Measurements from ENCODE around the gene ALDH9A1. TPM values are rescaled to one million over a fixed set of nuclear protein-coding genes. Genes with fewer than 3 reads are reported as not detected.
"Not testable (repeated sequence)": the region's sequence is repeated elsewhere in the genome, so short reads cannot be mapped to it uniquely, and the experiment has no call there.

Gene ALDH9A1
- polyA plus RNA-seq, 4 donors: 53.0 to 73.2 (median 60.3) TPM

DNA sequence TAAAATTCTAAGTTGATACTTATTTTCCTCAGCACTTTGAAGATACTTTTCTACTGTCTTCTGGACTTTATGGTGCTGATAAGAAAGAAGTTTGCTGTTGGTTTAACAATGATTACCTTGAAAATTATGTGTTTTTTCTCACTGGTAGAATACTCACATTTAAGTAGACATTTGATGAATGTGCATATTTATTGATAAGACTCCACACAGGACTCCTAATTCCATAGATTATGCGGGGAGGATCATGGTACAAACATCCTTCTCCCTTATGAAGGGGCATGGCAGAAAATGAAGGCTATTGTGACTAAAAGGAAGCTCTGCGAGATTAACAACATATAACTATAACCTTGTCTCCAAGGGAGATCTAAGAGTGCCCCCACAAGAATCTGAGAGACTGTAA, 28.5 kb upstream of the ALDH9A1 start:
- Histone ChIP-seq H3K4me1 (ENCODE audit: control insufficient read depth in 3 of 3, insufficient read depth in 2 of 3, low read depth in 1 of 3, low read length in 2 of 3) (no peaks in the 10 kb centered on the region), H3K4me3 (ENCODE audit: low read depth in 1 of 3, low read length in 3 of 3) (no peak overlapping the region), H3K27ac (ENCODE audit: low read depth in 1 of 3, low read length in 2 of 3) (no peak overlapping the region), H3K36me3 (ENCODE audit: control insufficient read depth in 3 of 3, insufficient read depth in 2 of 3, low read depth in 1 of 3, low read length in 3 of 3) (peaks cover 2 to 14% (median 13%) of the 10 kb centered on the region in 3 donors), H3K9me3 (ENCODE audit: control insufficient read depth in 2 of 2, insufficient read depth in 1 of 2, low read depth in 1 of 2, low read length in 1 of 2) (no peaks in the 10 kb centered on the region), H3K27me3 (ENCODE audit: control insufficient read depth in 3 of 3, insufficient read depth in 3 of 3, low read length in 3 of 3) (no peaks in the 10 kb centered on the region)
- no peak for FAIRE-seq
- DNase-seq: no peak
- WGBS, 3 donors: 93 to 100% (median 98%) methylated on average over 2 of the region's 2 CpGs

DNA sequence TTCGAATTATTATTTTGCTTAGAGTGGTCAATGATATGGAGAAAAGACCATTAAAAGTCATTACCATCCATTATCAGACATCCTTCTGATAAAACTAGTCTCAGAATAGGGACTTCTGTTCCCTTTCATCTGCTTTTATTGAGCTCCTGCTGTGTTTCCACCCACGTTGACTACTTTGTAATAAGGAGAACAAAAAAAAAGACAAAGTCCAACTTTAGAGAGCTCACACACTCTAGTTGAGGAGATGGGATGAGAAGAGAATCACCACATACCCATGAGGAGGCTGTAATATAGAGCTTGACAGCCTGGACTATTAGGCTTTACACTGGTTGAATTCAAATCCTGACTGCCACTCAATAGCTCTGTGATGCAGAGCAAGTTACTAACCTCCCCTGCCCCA, 27.8 kb upstream of the ALDH9A1 start:
- no peaks in the 10 kb centered on the region for H3K9me3 ChIP-seq (ENCODE audit: control insufficient read depth in 2 of 2, insufficient read depth in 1 of 2, low read depth in 1 of 2, low read length in 1 of 2)
- H3K4me3 ChIP-seq (ENCODE audit: low read depth in 1 of 3, low read length in 3 of 3): no peak overlapping the region
- no peaks in the 10 kb centered on the region for H3K4me1 ChIP-seq (ENCODE audit: control insufficient read depth in 3 of 3, insufficient read depth in 2 of 3, low read depth in 1 of 3, low read length in 2 of 3)
- no peak for FAIRE-seq
- 33 to 75% (median 55%) methylated on average over 2 of the region's 2 CpGs for WGBS, 3 donors
- H3K36me3 ChIP-seq (ENCODE audit: control insufficient read depth in 3 of 3, insufficient read depth in 2 of 3, low read depth in 1 of 3, low read length in 3 of 3): peaks cover 2 to 14% (median 13%) of the 10 kb centered on the region in 3 donors
- no peaks in the 10 kb centered on the region for H3K27me3 ChIP-seq (ENCODE audit: control insufficient read depth in 3 of 3, insufficient read depth in 3 of 3, low read length in 3 of 3)
- DNase-seq: peak in 1 of 2 donors; percentile 6
- H3K27ac ChIP-seq (ENCODE audit: low read depth in 1 of 3, low read length in 2 of 3): no peak overlapping the region

DNA sequence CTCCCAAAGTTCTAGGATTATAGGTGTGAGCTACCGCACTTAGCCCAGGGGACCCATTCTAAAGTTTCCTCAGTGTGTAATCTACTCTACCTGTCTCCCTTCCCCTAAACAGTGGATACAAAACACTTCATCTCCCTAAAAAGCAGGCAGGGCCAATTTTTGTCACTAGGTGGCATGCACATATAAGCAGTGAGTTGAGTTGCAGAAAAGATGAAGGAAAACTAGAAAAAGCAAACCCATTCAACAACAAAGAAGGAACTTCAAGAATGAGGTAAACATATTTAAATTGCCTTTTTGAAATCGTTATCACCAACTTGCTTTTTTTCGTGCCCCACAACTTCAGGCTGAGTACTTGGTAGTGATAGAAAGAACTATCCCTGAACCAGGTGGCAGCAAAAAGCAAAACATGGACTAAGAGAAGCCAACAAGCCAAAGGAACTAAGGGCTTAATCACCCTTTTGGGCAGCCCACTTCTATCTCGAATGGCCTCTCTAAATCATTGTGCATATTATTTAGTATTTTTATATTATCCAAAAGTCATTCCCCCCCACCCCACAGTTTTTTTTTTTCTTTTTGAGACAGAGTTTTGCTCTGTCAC, 19.7 kb upstream of the ALDH9A1 start:
- no peak overlapping the region for H3K4me3 ChIP-seq (ENCODE audit: low read depth in 1 of 3, low read length in 3 of 3)
- no peaks in the 10 kb centered on the region for H3K27me3 ChIP-seq (ENCODE audit: control insufficient read depth in 3 of 3, insufficient read depth in 3 of 3, low read length in 3 of 3)
- H3K4me1 ChIP-seq (ENCODE audit: control insufficient read depth in 3 of 3, insufficient read depth in 2 of 3, low read depth in 1 of 3, low read length in 2 of 3): no peaks in the 10 kb centered on the region
- H3K36me3 ChIP-seq (ENCODE audit: control insufficient read depth in 3 of 3, insufficient read depth in 2 of 3, low read depth in 1 of 3, low read length in 3 of 3): no peaks in the 10 kb centered on the region
- WGBS, 3 donors: 9 to 22% (median 20%) methylated on average over 4 of the region's 4 CpGs
- no peak overlapping the region for H3K27ac ChIP-seq (ENCODE audit: low read depth in 1 of 3, low read length in 2 of 3)
- FAIRE-seq (no peak), DNase-seq (peak; percentile 66 to 73)
- no peaks in the 10 kb centered on the region for H3K9me3 ChIP-seq (ENCODE audit: control insufficient read depth in 2 of 2, insufficient read depth in 1 of 2, low read depth in 1 of 2, low read length in 1 of 2)

DNA sequence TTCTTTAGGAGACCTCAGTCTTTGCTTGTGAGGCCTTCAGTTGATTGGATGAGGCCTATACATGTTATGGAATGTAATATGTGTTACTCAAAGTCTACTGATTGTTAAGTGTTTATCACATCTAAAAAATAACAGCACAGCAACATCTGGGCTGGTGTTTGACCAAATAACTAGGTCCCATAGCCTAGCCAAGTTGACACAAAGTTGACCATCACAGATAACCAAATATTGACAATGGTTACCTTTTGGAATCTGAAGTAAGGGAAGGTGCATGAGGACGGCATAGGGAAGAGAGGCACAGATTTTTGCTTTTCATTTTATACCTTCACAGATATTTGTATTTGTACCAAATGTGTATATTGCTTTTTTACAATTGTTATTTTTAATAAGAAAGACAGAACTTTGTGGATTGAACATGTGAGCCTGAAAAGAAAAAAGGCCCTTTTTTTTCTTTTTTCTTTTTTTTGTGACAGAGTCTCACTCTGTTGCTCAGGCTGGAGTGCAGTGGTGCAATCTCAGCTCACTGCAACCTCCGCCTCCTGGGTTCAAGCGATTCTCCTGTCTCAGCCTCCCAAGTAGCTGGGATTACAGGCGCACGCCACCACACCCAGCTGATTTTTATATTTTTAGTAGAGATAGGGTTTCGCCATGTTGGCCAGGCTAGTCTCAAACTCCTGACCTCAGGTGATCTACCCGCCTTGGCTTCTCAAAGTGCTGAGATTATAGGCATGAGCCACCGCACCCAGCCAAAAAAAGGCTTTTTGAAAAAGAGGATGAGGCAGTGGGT, 18.1 kb upstream of the ALDH9A1 start:
- DNase-seq; H3K36me3 ChIP-seq (ENCODE audit: control insufficient read depth in 3 of 3, insufficient read depth in 2 of 3, low read depth in 1 of 3, low read length in 3 of 3); H3K4me3 ChIP-seq (ENCODE audit: low read depth in 1 of 3, low read length in 3 of 3); FAIRE-seq; H3K4me1 ChIP-seq (ENCODE audit: control insufficient read depth in 3 of 3, insufficient read depth in 2 of 3, low read depth in 1 of 3, low read length in 2 of 3); H3K9me3 ChIP-seq (ENCODE audit: control insufficient read depth in 2 of 2, insufficient read depth in 1 of 2, low read depth in 1 of 2, low read length in 1 of 2); H3K27ac ChIP-seq (ENCODE audit: low read depth in 1 of 3, low read length in 2 of 3); H3K27me3 ChIP-seq (ENCODE audit: control insufficient read depth in 3 of 3, insufficient read depth in 3 of 3, low read length in 3 of 3): not testable (repeated sequence)
- 87 to 96% (median 93%) methylated on average over 8 of the region's 8 CpGs for WGBS, 3 donors

DNA sequence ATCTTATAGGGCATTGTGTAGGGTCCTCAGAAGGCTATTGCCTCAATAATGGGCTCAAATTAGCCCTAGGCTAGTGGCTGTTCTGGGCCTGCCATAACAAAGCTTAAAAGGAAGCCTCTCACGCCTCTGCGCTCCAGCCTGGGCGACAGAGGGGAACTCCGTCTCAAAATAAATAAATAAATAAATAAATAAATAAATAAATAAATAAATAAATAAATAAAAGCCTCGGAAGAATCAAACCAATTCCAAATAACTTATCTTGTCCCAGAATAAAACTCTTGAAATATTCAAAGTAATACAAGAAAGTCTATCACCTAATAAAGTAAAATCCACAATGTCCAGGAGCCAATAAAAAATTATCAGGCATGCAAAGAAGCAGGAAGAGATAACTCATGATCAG, 14.4 kb upstream of the ALDH9A1 start:
- no peak overlapping the region for H3K4me3 ChIP-seq (ENCODE audit: low read depth in 1 of 3, low read length in 3 of 3)
- no peak overlapping the region for H3K27ac ChIP-seq (ENCODE audit: low read depth in 1 of 3, low read length in 2 of 3)
- WGBS, 3 donors: 92 to 99% (median 96%) methylated on average over 5 of the region's 5 CpGs
- FAIRE-seq (no peak), DNase-seq (no peak)
- H3K36me3 ChIP-seq (ENCODE audit: control insufficient read depth in 3 of 3, insufficient read depth in 2 of 3, low read depth in 1 of 3, low read length in 3 of 3): no peaks in the 10 kb centered on the region
- no peaks in the 10 kb centered on the region for H3K4me1 ChIP-seq (ENCODE audit: control insufficient read depth in 3 of 3, insufficient read depth in 2 of 3, low read depth in 1 of 3, low read length in 2 of 3)
- no peaks in the 10 kb centered on the region for H3K9me3 ChIP-seq (ENCODE audit: control insufficient read depth in 2 of 2, insufficient read depth in 1 of 2, low read depth in 1 of 2, low read length in 1 of 2)
- peaks cover 0 to 3% (median 0%) of the 10 kb centered on the region in 3 donors for H3K27me3 ChIP-seq (ENCODE audit: control insufficient read depth in 3 of 3, insufficient read depth in 3 of 3, low read length in 3 of 3)

DNA sequence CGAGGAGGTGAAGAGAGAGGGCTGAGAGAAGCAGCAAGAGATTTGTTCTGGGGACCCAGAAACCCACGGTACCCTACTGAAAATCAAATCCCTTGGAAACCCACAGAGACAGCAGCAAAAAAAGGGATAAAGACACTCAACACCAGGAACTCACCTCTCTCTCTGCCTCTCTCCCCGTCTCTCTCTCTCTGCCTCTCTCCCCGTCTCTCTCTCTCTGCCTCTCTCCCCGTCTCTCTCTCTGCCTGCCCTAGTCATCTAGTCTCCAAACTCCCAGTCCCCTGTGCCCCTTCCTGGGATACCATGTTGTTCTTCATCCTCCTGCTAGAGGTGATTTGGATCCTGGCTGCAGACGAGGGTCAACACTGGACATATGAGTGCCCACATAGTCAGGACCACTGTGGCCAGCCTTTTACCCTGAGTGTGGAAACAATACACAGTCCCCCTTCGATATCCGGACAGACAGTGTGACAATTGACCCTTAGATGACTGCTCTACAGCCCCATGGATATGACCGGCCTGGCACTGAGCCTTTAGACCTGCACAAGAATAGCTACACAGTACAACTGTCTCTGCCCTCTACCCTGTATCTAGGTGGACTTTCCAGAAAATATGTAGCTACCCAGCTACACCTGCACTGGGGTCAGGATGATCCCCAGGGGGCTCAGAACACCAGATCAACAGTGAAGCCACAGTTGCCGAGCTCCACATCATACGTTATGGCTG, 9.8 kb upstream of the ALDH9A1 start:
- Histone ChIP-seq H3K36me3 (ENCODE audit: control insufficient read depth in 3 of 3, insufficient read depth in 2 of 3, low read depth in 1 of 3, low read length in 3 of 3) (no peaks in the 10 kb centered on the region), H3K9me3 (ENCODE audit: control insufficient read depth in 2 of 2, insufficient read depth in 1 of 2, low read depth in 1 of 2, low read length in 1 of 2) (no peaks in the 10 kb centered on the region), H3K27ac (ENCODE audit: low read depth in 1 of 3, low read length in 2 of 3) (no peak overlapping the region), H3K4me3 (ENCODE audit: low read depth in 1 of 3, low read length in 3 of 3) (no peak overlapping the region), H3K27me3 (ENCODE audit: control insufficient read depth in 3 of 3, insufficient read depth in 3 of 3, low read length in 3 of 3) (peaks cover 0 to 3% (median 0%) of the 10 kb centered on the region in 3 donors), H3K4me1 (ENCODE audit: control insufficient read depth in 3 of 3, insufficient read depth in 2 of 3, low read depth in 1 of 3, low read length in 2 of 3) (no peaks in the 10 kb centered on the region)
- no peak for FAIRE-seq
- 83 to 86% (median 85%) methylated on average over 11 of the region's 11 CpGs for WGBS, 3 donors
- no peak for DNase-seq

DNA sequence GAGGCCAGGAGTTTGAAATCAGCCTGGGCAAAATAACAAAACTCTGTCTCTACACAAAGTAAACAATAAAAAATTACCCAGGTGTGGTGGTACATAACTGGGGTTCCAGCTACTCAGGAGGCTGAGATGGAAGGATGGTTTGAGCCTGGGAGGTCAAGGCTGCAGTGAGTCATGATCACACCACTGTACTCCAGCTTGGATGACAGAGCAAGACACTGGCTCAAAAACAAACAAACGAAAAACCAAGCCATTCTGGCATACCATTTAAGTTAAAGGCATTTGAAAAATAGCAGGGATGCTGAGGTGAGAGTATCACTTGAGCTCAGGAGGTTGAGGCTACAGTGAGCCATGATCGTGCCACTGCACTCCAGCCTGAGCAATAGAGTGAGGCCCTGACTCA, 5.3 kb upstream of the ALDH9A1 start:
- Histone ChIP-seq H3K36me3 (ENCODE audit: control insufficient read depth in 3 of 3, insufficient read depth in 2 of 3, low read depth in 1 of 3, low read length in 3 of 3) (no peaks in the 10 kb centered on the region), H3K4me3 (ENCODE audit: low read depth in 1 of 3, low read length in 3 of 3) (no peak overlapping the region), H3K9me3 (ENCODE audit: control insufficient read depth in 2 of 2, insufficient read depth in 1 of 2, low read depth in 1 of 2, low read length in 1 of 2) (no peaks in the 10 kb centered on the region), H3K27ac (ENCODE audit: low read depth in 1 of 3, low read length in 2 of 3) (no peak overlapping the region), H3K27me3 (ENCODE audit: control insufficient read depth in 3 of 3, insufficient read depth in 3 of 3, low read length in 3 of 3) (no peaks in the 10 kb centered on the region), H3K4me1 (ENCODE audit: control insufficient read depth in 3 of 3, insufficient read depth in 2 of 3, low read depth in 1 of 3, low read length in 2 of 3) (no peaks in the 10 kb centered on the region)
- WGBS, 3 donors: 37 to 71% (median 59%) methylated on average over 2 of the region's 2 CpGs
- no peak for FAIRE-seq
- DNase-seq: no peak

DNA sequence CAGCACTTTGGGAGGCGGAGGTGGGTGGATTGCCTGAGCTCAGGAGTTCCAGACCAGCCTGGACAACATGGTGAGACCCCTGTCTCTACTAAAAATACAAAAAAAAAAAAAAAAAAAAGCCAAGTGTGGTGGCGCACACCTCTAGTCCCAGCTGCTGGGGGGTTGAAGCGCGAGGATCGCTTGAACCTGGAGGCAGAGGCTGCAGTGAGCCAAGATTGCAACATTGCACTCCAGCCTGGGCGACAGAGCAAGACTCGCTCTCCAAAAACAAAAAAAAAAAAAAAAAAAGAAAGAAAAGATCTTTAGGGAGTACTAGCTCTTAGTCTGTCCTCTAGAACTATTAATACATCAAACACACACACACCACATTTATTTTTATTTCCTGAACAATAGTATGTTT, 3.6 kb upstream of the ALDH9A1 start:
- H3K27me3 ChIP-seq (ENCODE audit: control insufficient read depth in 3 of 3, insufficient read depth in 3 of 3, low read length in 3 of 3); H3K27ac ChIP-seq (ENCODE audit: low read depth in 1 of 3, low read length in 2 of 3); DNase-seq; H3K4me3 ChIP-seq (ENCODE audit: low read depth in 1 of 3, low read length in 3 of 3); H3K9me3 ChIP-seq (ENCODE audit: control insufficient read depth in 2 of 2, insufficient read depth in 1 of 2, low read depth in 1 of 2, low read length in 1 of 2); FAIRE-seq; H3K36me3 ChIP-seq (ENCODE audit: control insufficient read depth in 3 of 3, insufficient read depth in 2 of 3, low read depth in 1 of 3, low read length in 3 of 3); H3K4me1 ChIP-seq (ENCODE audit: control insufficient read depth in 3 of 3, insufficient read depth in 2 of 3, low read depth in 1 of 3, low read length in 2 of 3): not testable (repeated sequence)
- 86 to 94% (median 90%) methylated on average over 6 to 7 of the region's 7 CpGs for WGBS, 3 donors
